Upper lobe of left lung (tissue), 4 donors: Measurements from ENCODE around the gene ERP44.

ENCODE experiments used
- EP300 ChIP-seq, 4 donors: sonication (generic); formaldehyde crosslinking; IDR thresholded peaks; one replicate each; pipeline ENCODE4 v1.5.1; 2017; ENCODE audit warnings: antibody characterized with exemption in 4 of 4, control low read depth in 2 of 4
- POLR2A ChIP-seq, 4 donors: fragments of 450-650 bp; IDR thresholded peaks; one replicate each; pipeline ENCODE4 v1.5.1; 2016 to 2017; ENCODE audit warnings: antibody characterized with exemption in 4 of 4, mild to moderate bottlenecking in 2 of 4
- TF ChIP-seq, protein P1 (sequence below), 6 experiments: fragments of 450-650 bp in 4 of 6; fragments of 200-600 bp in 2 of 6; sonication (generic) in 2 of 6; IDR thresholded peaks; one replicate each; pipeline ENCODE4 v1.5.1; 2016 to 2019; ENCODE audit warnings: antibody characterized with exemption in 6 of 6

DNA sequence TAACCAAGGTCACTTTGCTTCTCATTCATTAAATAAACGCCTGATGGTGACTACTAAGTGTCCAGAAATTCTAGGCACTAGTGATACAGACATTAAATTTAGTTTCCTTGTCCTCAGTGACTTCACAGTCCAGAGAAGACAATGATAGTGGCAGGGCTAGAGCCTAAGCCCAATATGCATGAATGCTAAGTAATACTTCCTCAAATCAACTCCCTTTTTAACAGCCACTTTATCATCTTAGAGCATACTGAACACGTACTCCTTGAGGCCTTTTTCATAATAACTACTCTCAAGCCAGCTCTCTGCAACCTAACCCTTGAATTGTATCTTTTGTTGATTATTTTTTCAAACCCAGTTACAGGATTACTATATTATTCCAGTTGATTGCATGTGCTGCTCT is 118.2 kb downstream of the ERP44 start:
- TF ChIP-seq, protein P1, sequence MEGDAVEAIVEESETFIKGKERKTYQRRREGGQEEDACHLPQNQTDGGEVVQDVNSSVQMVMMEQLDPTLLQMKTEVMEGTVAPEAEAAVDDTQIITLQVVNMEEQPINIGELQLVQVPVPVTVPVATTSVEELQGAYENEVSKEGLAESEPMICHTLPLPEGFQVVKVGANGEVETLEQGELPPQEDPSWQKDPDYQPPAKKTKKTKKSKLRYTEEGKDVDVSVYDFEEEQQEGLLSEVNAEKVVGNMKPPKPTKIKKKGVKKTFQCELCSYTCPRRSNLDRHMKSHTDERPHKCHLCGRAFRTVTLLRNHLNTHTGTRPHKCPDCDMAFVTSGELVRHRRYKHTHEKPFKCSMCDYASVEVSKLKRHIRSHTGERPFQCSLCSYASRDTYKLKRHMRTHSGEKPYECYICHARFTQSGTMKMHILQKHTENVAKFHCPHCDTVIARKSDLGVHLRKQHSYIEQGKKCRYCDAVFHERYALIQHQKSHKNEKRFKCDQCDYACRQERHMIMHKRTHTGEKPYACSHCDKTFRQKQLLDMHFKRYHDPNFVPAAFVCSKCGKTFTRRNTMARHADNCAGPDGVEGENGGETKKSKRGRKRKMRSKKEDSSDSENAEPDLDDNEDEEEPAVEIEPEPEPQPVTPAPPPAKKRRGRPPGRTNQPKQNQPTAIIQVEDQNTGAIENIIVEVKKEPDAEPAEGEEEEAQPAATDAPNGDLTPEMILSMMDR (IDR thresholded peaks at IDR 0.05), result no peak
- no peak for TF ChIP-seq POLR2A (IDR thresholded peaks at IDR 0.05)
- no peak for TF ChIP-seq EP300 (IDR thresholded peaks at IDR 0.05)
